Measurements from ENCODE around the gene TPCN1.

GRCh38 chr12:113211160-113211559 is 10.1 kb upstream of the TPCN1 start:
- no peak for TF ChIP-seq POLR2AphosphoS5 (IDR thresholded peaks at IDR 0.05; ENCODE audit: low read depth)
- no peak for TF ChIP-seq EZH2 (IDR thresholded peaks at IDR 0.05; ENCODE audit: low read depth, unreplicated experiment)
- no peak for TF ChIP-seq CTCF (conservative IDR thresholded peaks at IDR 0.05; ENCODE audit: low read depth in 2 of 2)
- TF ChIP-seq JUNB (IDR thresholded peaks at IDR 0.05; ENCODE audit: unreplicated experiment), result no peak
- TF ChIP-seq, protein P1, sequence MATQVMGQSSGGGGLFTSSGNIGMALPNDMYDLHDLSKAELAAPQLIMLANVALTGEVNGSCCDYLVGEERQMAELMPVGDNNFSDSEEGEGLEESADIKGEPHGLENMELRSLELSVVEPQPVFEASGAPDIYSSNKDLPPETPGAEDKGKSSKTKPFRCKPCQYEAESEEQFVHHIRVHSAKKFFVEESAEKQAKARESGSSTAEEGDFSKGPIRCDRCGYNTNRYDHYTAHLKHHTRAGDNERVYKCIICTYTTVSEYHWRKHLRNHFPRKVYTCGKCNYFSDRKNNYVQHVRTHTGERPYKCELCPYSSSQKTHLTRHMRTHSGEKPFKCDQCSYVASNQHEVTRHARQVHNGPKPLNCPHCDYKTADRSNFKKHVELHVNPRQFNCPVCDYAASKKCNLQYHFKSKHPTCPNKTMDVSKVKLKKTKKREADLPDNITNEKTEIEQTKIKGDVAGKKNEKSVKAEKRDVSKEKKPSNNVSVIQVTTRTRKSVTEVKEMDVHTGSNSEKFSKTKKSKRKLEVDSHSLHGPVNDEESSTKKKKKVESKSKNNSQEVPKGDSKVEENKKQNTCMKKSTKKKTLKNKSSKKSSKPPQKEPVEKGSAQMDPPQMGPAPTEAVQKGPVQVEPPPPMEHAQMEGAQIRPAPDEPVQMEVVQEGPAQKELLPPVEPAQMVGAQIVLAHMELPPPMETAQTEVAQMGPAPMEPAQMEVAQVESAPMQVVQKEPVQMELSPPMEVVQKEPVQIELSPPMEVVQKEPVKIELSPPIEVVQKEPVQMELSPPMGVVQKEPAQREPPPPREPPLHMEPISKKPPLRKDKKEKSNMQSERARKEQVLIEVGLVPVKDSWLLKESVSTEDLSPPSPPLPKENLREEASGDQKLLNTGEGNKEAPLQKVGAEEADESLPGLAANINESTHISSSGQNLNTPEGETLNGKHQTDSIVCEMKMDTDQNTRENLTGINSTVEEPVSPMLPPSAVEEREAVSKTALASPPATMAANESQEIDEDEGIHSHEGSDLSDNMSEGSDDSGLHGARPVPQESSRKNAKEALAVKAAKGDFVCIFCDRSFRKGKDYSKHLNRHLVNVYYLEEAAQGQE (IDR thresholded peaks at IDR 0.05; ENCODE audit: unreplicated experiment), result no peak
- no peak for TF ChIP-seq CREB1 (CRISPR knock-in tag; IDR thresholded peaks at IDR 0.05; ENCODE audit: low read depth)
- TF ChIP-seq EZH2phosphoT487 (IDR thresholded peaks at IDR 0.05; ENCODE audit: unreplicated experiment), result no peak
- TF ChIP-seq STAT1 (IDR thresholded peaks at IDR 0.05; ENCODE audit: unreplicated experiment), result no peak
